ENCODE data around the gene ZNF598.

ZNF598 gene

GRCh38 chr16:2005646-2006045, 4.0 kb downstream of the ZNF598 start:
- FAIRE-seq: no peak

GRCh38 chr16:2004795-2005517, 4.7 kb downstream of the ZNF598 start:
- FAIRE-seq: no peak

GRCh38 chr16:2003827-2004641, 5.6 kb downstream of the ZNF598 start:
- no peak for FAIRE-seq

DNA sequence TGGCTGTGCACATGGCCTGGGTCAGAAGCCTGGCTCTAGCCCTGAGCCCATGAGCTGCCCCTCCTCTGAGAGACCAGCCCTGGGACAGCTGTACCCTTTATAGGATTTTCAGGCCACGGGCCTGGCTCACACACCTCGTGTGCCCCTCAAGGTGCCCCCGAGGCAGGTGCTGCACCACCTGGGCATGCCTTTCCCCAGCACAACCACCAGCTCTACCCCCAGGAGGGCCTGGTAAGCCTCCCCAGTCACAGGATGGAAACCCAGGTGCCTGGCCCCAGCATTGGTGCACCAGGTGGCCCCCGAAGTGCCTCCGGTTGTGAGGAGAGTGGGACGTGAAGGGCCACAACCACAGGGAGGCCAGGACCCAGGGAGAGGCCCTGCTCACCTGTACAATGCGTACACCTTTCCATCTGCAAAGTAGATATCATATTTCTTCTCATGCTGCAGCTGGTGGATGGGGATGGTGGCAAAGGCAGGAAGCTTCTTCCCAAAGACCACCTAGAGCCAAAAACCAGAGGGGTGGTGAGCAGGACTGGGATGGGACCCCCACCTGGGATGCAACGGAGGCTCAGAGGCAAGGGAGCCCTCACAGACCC, 6.3 kb downstream of the ZNF598 start:
- FAIRE-seq: no peak

GRCh38 chr16:2002406-2003230, 7.0 kb downstream of the ZNF598 start:
- no peak for FAIRE-seq

DNA sequence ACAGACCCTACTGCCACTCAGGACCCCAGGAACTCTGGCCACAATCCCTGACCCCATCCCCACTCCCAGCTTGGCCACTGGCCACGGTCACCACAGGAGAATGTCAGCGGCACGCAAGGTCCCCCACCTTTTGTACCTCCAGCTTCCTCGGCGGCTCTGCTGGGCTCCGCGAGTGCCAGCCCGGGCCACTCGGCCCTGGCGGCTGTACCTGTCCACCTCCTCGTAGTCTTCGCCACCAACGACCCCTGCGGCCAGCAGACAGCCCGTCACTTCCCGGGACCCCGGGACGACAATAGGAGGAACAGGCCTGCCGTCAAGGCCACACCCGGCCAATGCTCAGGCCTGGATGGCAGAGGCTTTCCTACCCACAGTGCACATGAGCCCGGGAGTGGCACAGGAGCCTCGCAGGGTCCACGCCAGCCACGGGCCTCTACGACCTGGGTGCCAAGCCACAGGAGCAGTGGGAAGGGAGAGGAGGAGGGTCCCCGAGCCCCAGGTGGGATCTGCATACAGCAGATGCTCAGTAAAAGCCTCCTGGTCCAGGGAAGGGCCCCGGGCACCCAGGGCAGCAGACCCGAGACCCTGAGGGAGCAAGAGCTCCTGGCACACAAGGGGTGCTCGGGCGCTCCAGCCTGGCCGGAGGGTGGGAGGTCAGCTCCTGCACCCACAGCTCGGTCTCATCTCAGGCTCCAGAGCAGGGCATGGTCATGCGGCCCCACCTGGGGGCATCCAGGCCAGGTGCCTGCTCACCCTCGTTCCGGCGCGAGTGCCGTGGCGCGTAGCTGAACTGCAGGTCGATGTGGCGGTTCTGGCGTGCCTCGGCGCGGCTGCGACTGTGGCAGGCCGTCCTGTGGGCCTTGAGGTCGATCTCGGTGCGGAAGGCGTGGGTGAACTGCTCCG, 7.9 kb downstream of the ZNF598 start:
- no peak for FAIRE-seq

- no peak for FAIRE-seq
Observed at GRCh38 chr16:2001035-2001434, 8.6 kb downstream of the ZNF598 start.

DNA sequence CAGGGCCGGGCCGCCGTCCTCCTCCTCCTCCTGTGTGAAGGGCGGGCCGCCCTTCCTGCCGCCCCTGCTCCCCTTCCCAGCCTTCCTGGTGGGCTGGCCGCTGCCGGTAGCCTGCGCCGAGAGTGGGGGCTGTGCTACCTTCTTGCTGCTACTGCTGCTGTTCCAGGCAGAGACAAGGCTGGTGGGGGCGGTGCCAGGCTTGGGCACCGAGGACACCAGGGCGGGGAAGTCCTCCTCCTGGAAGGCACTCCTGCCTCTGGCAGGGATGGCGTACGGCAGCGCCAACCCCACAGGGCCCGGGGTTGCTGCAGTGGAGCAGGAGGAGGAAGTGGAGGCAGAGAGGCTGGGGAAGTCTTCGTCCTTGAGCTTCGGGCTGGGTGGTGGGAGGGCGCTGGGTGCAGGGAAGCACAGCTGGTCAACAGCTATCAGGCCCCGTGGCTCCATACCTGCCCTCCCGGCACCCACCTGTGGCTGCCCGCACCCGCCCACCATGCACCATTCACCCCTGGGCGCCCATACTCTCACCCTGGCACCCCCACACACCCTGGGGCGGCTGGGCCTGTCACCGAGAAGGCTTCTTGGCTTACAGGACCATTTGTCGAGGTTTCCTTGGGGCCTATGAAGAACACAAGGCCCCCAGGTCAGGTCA, 9.6 kb downstream of the ZNF598 start:
- no peak for FAIRE-seq

GRCh38 chr16:1998852-1999801, 10.5 kb downstream of the ZNF598 start:
- no peak for FAIRE-seq

DNA sequence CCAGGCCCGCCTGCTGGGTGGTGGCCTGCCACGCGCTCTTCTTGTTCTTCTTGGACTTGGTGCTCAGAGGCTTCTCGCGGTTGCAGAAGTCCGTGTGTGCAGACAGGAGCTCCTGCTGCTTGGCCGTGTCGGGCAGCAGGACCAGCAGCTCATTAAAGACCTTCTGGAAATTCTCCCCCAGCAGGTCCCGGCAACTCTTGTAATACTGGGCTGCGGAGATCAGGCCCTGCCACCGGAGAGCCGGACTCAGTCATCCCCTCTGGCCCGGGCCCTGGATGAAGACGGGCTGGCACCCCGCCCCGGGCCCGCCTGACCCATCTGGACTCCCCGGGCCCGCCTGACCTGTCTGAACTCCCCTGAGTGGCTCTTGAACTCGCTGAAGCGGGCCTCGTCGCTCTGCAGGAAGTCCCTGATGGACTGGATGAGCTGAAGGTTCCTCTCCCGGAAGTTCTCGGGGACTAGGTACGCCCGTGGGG, 11.2 kb downstream of the ZNF598 start:
- FAIRE-seq: no peak

GRCh38 chr16:1997494-1998359, 11.9 kb downstream of the ZNF598 start:
- FAIRE-seq: peak; percentile 93

DNA sequence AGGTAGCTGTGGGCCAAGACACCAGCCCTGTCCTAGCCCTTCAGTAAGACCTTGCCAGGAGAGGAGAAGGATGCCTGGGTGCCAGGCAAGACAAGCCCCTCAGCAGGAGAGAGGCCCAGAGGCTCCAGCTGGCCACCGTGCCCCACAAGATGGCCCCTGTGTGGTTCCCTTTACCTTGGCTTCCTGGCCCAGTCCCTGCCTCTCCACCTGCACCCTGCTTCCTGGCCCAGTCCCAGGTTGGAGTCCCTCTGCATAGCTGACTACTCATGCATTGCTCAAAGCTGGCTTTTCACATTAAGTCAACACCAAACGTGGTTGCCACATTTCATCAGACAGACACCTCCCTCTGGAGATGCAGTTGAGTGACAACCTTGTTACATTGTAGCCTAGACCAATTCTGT, 15.9 kb downstream of the ZNF598 start:
- FAIRE-seq: no peak

DNA sequence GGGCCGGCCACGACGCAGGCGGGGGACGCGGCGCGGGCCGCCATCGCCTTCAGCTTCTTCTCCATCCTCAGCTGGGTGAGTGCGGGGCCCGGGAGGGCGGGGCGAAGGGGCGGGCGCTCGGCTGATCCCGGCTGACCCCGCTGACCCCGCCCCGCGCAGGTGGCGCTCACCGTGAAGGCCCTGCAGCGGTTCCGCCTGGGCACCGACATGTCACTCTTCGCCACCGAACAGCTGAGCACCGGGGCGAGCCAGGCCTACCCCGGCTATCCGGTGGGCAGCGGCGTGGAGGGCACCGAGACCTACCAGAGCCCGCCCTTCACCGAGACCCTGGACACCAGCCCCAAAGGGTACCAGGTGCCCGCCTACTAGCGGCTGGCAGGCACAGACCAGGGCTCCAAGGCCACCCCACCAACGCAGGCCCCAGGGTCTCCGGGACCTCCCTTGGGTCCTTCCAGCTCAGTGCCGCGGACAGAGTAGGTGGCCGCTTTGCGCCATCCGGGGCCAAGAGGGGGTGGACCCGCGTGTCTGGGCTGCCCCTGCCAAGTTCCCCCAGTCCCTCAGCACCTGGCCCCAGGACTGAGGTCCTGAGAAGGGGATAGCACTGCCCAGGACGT, 16.8 kb downstream of the ZNF598 start:
- no peak for FAIRE-seq

DNA sequence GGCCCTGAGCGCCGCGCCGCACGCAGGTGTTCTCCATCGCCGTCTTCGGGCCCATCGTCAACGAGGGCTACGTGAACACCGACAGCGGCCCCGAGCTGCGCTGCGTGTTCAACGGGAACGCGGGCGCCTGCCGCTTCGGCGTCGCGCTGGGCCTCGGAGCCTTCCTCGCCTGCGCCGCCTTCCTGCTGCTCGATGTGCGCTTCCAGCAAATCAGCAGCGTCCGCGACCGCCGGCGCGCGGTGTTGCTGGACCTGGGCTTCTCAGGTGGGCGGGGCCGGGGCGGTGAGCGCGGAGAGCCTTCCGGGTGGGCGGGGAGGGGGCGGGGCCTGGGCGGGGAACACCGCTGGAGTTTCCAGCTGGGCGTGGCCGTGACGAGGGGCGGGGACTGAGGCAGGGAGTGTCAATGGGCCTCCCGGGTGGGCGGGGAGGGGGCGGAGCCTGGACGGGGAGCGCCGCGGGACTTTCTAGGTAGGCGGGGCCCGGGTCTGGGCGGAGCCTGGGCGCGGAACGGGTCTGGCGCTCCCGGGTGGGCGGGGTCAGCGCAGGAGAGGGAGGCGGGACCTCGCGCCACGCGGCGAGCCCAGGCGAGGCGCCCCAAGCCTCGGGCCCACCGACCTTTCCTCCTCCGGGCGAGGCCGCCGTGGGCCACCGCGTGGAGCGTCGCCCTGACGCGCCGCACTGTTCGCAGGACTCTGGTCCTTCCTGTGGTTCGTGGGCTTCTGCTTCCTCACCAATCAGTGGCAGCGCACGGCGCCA, 17.5 kb downstream of the ZNF598 start:
- no peak for FAIRE-seq

DNA sequence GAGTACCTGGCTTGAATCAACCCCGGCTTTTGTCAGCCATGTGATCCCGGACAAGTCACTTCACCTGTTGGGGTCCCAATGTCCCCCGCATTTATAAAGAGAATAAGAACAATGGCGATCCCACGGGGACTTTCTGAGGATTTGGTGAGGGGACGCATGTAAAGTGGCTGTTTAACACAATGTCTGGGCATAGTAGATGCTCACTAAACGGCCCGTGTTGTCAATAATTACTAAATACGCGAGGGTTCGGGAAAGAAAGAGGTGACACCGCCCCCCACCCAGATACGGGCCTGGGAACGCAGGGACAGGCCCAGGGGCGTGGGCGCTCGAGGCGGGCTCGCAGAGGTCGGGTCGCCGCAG, 18.1 kb downstream of the ZNF598 start:
- FAIRE-seq: no peak

DNA sequence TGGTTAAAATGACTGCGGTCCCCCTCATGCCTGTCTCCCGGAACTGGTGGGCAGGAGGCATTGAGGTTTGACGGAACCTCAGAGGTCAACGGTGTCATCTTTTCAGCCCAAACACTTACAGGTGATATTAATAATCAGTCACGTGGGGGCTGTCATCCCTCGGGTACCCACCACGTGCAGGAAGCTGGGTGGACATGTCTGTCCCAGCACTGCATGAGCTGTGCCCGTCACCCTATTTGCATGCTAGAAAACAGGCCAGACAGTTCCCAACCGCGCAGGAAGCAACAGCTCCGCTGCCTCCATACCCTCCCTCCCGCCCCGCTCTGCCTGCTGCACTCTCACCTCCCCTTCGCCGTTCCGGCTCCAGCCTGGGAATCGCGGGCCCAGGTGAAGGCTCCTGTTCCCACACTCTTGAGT, 18.5 kb downstream of the ZNF598 start:
- no peak for FAIRE-seq

- no peak for FAIRE-seq
Observed at GRCh38 chr16:1990351-1991134, 19.1 kb downstream of the ZNF598 start.

Data from endometrium (tissue), 2 donors.